ENCODE measurements around the gene C20orf96.

Gene C20orf96

GRCh38 chr20:308427-309038 is 18.0 kb upstream of the C20orf96 start:
- TF ChIP-seq LEF1 (IDR thresholded peaks at IDR 0.05; ENCODE audit: borderline replicate concordance) (no peak), SUZ12 (IDR thresholded peaks at IDR 0.05) (no peak), ELF4 (IDR thresholded peaks at IDR 0.05) (no peak), FOXA1 (IDR thresholded peaks at IDR 0.05) (no peak), ZNF384 (IDR thresholded peaks at IDR 0.05) (no peak), BHLHE40 (IDR thresholded peaks at IDR 0.05; ENCODE audit: borderline replicate concordance) (no peak), HDGF (IDR thresholded peaks at IDR 0.05; ENCODE audit: borderline replicate concordance) (no peak), SP1 (IDR thresholded peaks at IDR 0.05) (no peak), CTBP1 (IDR thresholded peaks at IDR 0.05; ENCODE audit: borderline replicate concordance) (no peak), ARNT (IDR thresholded peaks at IDR 0.05) (no peak), L3MBTL2 (conservative IDR thresholded peaks at IDR 0.05) (no peak), TARDBP (IDR thresholded peaks at IDR 0.05) (no peak), PKNOX1 (IDR thresholded peaks at IDR 0.05) (no peak), FOXM1 (IDR thresholded peaks at IDR 0.05; ENCODE audit: borderline replicate concordance) (no peak), NFRKB (IDR thresholded peaks at IDR 0.05) (no peak)
- POLR2A ChIA-PET, result interaction anchor here (1.5 to 1.9 kb wide), 2 partner anchors 10 to 17 kb away, joined by 5 to 14 read pairs; partner anchors contain the start of gene SOX12
- no peak for DNase-seq (ENCODE audit: extremely low spot score)
- CTCF ChIA-PET, result no interaction called here

GRCh38 chr20:305745-306144 is 15.2 kb upstream of the C20orf96 start:
- no peak for DNase-seq (ENCODE audit: extremely low spot score)
- TF ChIP-seq L3MBTL2 (conservative IDR thresholded peaks at IDR 0.05), result no peak
- no peak for TF ChIP-seq NFRKB (IDR thresholded peaks at IDR 0.05)
- TF ChIP-seq PKNOX1 (IDR thresholded peaks at IDR 0.05), result no peak
- TF ChIP-seq SUZ12 (IDR thresholded peaks at IDR 0.05), result no peak
- no peak for TF ChIP-seq CTBP1 (IDR thresholded peaks at IDR 0.05; ENCODE audit: borderline replicate concordance)
- TF ChIP-seq HDGF (IDR thresholded peaks at IDR 0.05; ENCODE audit: borderline replicate concordance), result no peak
- ChIA-PET CTCF (no interaction called here), POLR2A (no interaction called here)

- no peak for DNase-seq (ENCODE audit: extremely low spot score)
- CTCF ChIA-PET, result interaction anchor here (0.6 to 3.1 kb wide), 2 partner anchors 10 to 28 kb away, joined by 3 to 8 read pairs; no protein-coding TSS in a partner anchor
- POLR2A ChIA-PET, result interaction anchor here (1.0 to 4.2 kb wide), 2 partner anchors 21 to 32 kb away, joined by 3 to 73 read pairs; partner anchors contain the start of gene SOX12
- TF ChIP-seq SUZ12 (IDR thresholded peaks at IDR 0.05), result no peak
Observed at GRCh38 chr20:301886-302848, 11.6 kb upstream of the C20orf96 start.

GRCh38 chr20:300345-300990 is 9.9 kb upstream of the C20orf96 start:
- ChIA-PET CTCF (interaction anchor here (3.1 kb wide), 1 partner anchor 30 kb away, joined by 8 read pairs; no protein-coding TSS in a partner anchor), POLR2A (interaction anchor here (0.9 to 4.2 kb wide), 5 partner anchors 15 to 34 kb away, joined by 3 to 73 read pairs (median 6); partner anchors contain the start of gene SOX12)
- TF ChIP-seq PKNOX1 (IDR thresholded peaks at IDR 0.05) (no peak), BHLHE40 (IDR thresholded peaks at IDR 0.05; ENCODE audit: borderline replicate concordance) (no peak), TARDBP (IDR thresholded peaks at IDR 0.05) (no peak), ARNT (IDR thresholded peaks at IDR 0.05) (no peak), SUZ12 (IDR thresholded peaks at IDR 0.05) (no peak), CTBP1 (IDR thresholded peaks at IDR 0.05; ENCODE audit: borderline replicate concordance) (no peak), FOXK2 (IDR thresholded peaks at IDR 0.05) (no peak), ZNF384 (IDR thresholded peaks at IDR 0.05) (no peak), NFRKB (IDR thresholded peaks at IDR 0.05) (no peak), FOXM1 (IDR thresholded peaks at IDR 0.05; ENCODE audit: borderline replicate concordance) (no peak), L3MBTL2 (conservative IDR thresholded peaks at IDR 0.05) (no peak), ELF4 (IDR thresholded peaks at IDR 0.05) (no peak), FOXA1 (IDR thresholded peaks at IDR 0.05) (no peak), HDGF (IDR thresholded peaks at IDR 0.05; ENCODE audit: borderline replicate concordance) (no peak), LEF1 (IDR thresholded peaks at IDR 0.05; ENCODE audit: borderline replicate concordance) (no peak), SP1 (IDR thresholded peaks at IDR 0.05) (no peak)
- no peak for DNase-seq (ENCODE audit: extremely low spot score)

- ChIA-PET CTCF (interaction anchor here (3.1 kb wide), 1 partner anchor 32 kb away, joined by 8 read pairs; no protein-coding TSS in a partner anchor), POLR2A (interaction anchor here (1.0 to 4.2 kb wide), 8 partner anchors 10 to 55 kb away, joined by 3 to 73 read pairs (median 4); partner anchors contain the start of gene SOX12)
Observed at GRCh38 chr20:298776-299391, 8.3 kb upstream of the C20orf96 start.

More at GRCh38 chr20:298776-299391, 8.3 kb upstream of the C20orf96 start:
- TF ChIP-seq PKNOX1 (IDR thresholded peaks at IDR 0.05) (no peak), LEF1 (IDR thresholded peaks at IDR 0.05; ENCODE audit: borderline replicate concordance) (no peak), CTBP1 (IDR thresholded peaks at IDR 0.05; ENCODE audit: borderline replicate concordance) (no peak), ELF4 (IDR thresholded peaks at IDR 0.05) (no peak), ARNT (IDR thresholded peaks at IDR 0.05) (no peak), FOXM1 (IDR thresholded peaks at IDR 0.05; ENCODE audit: borderline replicate concordance) (no peak), NFRKB (IDR thresholded peaks at IDR 0.05) (no peak), FOXK2 (IDR thresholded peaks at IDR 0.05) (no peak), SP1 (IDR thresholded peaks at IDR 0.05) (no peak), L3MBTL2 (conservative IDR thresholded peaks at IDR 0.05) (no peak; the same call in 1 of the 2 replicates), SUZ12 (IDR thresholded peaks at IDR 0.05) (no peak), ZNF384 (IDR thresholded peaks at IDR 0.05) (no peak), HDGF (IDR thresholded peaks at IDR 0.05; ENCODE audit: borderline replicate concordance) (no peak), TARDBP (IDR thresholded peaks at IDR 0.05) (no peak), BHLHE40 (IDR thresholded peaks at IDR 0.05; ENCODE audit: borderline replicate concordance) (no peak), FOXA1 (IDR thresholded peaks at IDR 0.05) (no peak)
- DNase-seq (ENCODE audit: extremely low spot score), result no peak
